Measurements from ENCODE around the gene CD207. TPM values are rescaled to one million over a fixed set of nuclear protein-coding genes. Genes with fewer than 3 reads are reported as not detected.
A peak's percentile ranks its signal among the peaks of the same experiment; 100 is the strongest.

The CD207 gene
- total and polyA plus RNA-seq, 7 donors, result 0.04 to 0.59 (median 0.16) TPM; not detected in 1

DNA sequence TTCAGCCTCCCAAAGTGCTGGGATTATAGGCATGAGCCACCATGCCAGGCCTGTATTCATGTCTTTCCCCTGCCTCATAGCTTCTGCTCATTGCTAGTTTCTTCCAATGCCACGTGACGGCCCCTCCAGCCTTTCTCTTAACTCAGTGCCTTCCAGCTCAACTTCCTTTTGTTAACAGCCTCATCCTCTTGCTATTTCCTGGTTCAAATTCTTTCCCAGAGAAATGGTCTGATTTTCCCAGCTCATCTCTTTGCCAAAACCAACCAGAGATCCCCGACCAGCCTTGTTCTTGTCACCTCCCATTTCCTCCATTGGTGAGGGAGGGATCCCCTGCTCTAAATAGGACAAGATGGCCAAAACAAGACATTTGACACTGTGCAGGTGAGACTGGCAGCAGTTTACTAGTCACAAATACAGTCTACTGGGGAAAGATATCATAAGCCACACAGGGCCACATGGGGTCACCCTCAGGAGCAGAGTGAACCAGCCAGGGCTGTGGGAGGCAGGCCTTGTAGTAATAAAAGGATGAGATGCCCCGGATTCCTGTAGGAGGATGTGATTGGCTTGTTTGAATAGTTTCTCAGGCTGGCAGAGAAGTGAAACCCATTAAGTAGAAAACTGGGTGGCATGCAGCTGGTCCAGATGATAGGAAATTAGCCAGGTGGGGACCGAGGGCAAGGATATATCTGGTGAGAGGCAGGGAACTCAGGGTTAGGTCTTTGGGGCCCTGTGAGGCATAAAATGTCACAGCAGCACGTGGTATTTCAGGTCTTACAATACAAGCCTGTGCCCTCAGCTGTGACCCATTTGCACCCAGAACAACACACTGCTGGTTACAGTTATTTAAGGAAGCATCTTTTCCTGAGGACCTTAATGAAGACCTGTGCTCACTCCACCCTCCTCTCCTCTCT, 6.4 kb downstream of the CD207 start:
- H3K9me3 ChIP-seq, result no peaks in the 10 kb centered on the region
- ATAC-seq, result no peak
- intact Hi-C loops (cut with DNase I), result no loop called here
- no peak overlapping the region for H3K4me3 ChIP-seq
- TF ChIP-seq, protein P1, sequence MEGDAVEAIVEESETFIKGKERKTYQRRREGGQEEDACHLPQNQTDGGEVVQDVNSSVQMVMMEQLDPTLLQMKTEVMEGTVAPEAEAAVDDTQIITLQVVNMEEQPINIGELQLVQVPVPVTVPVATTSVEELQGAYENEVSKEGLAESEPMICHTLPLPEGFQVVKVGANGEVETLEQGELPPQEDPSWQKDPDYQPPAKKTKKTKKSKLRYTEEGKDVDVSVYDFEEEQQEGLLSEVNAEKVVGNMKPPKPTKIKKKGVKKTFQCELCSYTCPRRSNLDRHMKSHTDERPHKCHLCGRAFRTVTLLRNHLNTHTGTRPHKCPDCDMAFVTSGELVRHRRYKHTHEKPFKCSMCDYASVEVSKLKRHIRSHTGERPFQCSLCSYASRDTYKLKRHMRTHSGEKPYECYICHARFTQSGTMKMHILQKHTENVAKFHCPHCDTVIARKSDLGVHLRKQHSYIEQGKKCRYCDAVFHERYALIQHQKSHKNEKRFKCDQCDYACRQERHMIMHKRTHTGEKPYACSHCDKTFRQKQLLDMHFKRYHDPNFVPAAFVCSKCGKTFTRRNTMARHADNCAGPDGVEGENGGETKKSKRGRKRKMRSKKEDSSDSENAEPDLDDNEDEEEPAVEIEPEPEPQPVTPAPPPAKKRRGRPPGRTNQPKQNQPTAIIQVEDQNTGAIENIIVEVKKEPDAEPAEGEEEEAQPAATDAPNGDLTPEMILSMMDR (IDR thresholded peaks at IDR 0.05), result no peak
- 56 to 67% (median 60%) methylated on average over 6 of the region's 6 CpGs for WGBS, 3 donors
- DNase-seq, result no peak
- no peaks in the 10 kb centered on the region for H3K36me3 ChIP-seq (ENCODE audit: insufficient read depth in 1 of 2, low read depth in 1 of 2)
- H3K27ac ChIP-seq, result peak overlapping the region; percentile 23
- no peaks in the 10 kb centered on the region for H3K4me1 ChIP-seq
- peaks cover 0 to 2% (median 0%) of the 10 kb centered on the region in 3 donors for H3K27me3 ChIP-seq (ENCODE audit: insufficient read depth in 3 of 3, low read length in 2 of 3)

DNA sequence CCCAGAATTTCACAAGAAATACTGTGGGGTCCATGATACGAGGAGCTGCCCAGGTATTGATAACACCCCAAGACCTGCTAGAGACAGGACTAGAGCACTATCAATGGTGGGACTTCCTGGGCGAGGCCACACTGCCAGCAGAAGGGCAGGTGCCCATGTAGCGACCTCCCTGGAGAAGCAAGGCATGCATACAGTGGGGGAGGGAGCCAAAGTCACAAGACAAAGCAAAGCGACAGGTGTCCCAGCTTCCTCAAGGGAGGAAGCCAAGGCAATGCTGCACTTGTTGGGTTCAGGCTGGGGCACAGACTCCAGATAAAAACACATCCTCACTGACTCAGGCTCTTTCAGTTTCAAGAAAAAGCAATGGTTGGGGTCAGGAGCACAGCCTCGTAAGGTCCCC, 7.5 kb downstream of the CD207 start:
- no peaks in the 10 kb centered on the region for H3K27me3 ChIP-seq (ENCODE audit: insufficient read depth in 3 of 3, low read length in 2 of 3)
- TF ChIP-seq, protein P1 (IDR thresholded peaks at IDR 0.05), result no peak
- no peak overlapping the region for H3K27ac ChIP-seq
- WGBS, 3 donors, result 49 to 63% (median 54%) methylated on average over 5 of the region's 5 CpGs
- no peak overlapping the region for H3K4me3 ChIP-seq
- DNase-seq, result no peak
- H3K36me3 ChIP-seq (ENCODE audit: insufficient read depth in 1 of 2, low read depth in 1 of 2), result no peaks in the 10 kb centered on the region
- ATAC-seq, result no peak
- H3K9me3 ChIP-seq, result no peaks in the 10 kb centered on the region
- no peaks in the 10 kb centered on the region for H3K4me1 ChIP-seq
- intact Hi-C loops (cut with DNase I), result no loop called here

DNA sequence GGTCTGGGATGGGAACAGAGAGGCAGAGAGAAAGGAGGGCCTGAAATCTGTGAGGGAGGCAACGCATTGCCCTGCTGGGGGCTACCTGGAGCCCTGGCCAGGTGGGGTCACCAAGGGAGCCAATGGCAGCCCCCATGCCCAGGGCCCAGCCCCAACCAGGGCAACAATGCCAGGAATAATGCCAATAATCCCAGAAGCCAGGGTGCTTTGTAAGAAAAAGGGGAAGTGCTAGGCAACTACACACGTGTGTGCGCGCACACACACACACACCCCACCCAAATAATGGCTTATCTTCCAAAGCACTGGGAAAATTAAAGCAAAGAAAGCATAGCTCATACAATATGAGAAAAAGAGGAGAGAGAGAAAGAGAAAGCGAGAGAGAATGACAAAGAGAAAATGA, 8.2 kb downstream of the CD207 start:
- intact Hi-C loops (cut with DNase I), result no loop called here
- WGBS, 3 donors, result 82 to 87% (median 86%) methylated on average over 5 of the region's 5 CpGs
- Histone ChIP-seq H3K36me3 (ENCODE audit: insufficient read depth in 1 of 2, low read depth in 1 of 2) (no peaks in the 10 kb centered on the region), H3K4me1 (no peaks in the 10 kb centered on the region), H3K4me3 (no peak overlapping the region), H3K27me3 (ENCODE audit: insufficient read depth in 3 of 3, low read length in 2 of 3) (no peaks in the 10 kb centered on the region), H3K27ac (no peak overlapping the region), H3K9me3 (no peaks in the 10 kb centered on the region)
- TF ChIP-seq, protein P1 (IDR thresholded peaks at IDR 0.05), result no peak
- DNase-seq (no peak), ATAC-seq (no peak)

DNA sequence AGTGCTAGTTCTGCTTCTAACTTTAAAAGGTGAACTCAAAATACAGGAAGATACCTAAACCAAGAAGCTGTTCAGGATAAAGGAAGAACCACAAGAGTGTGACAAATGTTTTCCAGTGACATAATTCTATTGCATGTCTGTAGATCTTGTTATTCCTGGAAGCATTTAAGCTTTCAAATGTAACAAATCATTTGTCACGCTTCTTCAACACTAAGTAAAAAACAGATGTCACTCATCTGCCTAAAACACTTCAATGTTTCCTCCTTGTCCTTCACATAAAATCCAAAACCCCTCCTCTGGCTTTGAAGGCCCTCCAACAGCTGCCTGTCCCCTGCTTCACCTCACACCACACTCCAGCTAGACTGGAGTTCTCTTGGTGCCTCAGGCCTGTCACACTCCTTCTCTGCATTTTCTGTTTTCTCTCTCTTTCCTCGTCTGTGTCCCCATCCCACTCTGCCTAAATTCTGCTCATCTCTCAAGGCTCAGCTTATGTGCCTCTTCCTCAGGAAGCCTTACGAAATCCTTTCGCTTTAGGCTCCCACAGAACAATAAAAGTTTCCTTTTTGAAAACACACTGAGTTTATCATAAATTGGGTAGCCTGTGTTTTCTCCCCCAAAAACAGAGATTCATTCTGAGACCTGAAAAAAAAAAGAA, 8.8 kb downstream of the CD207 start:
- no peak for ATAC-seq
- Histone ChIP-seq H3K4me1 (no peaks in the 10 kb centered on the region), H3K27me3 (ENCODE audit: insufficient read depth in 3 of 3, low read length in 2 of 3) (no peaks in the 10 kb centered on the region), H3K4me3 (no peak overlapping the region), H3K27ac (no peak overlapping the region), H3K36me3 (ENCODE audit: insufficient read depth in 1 of 2, low read depth in 1 of 2) (no peaks in the 10 kb centered on the region), H3K9me3 (no peaks in the 10 kb centered on the region)
- TF ChIP-seq, protein P1 (IDR thresholded peaks at IDR 0.05), result no peak
- 68 to 78% (median 72%) methylated on average over 4 of the region's 4 CpGs for WGBS, 3 donors
- no peak for DNase-seq
- intact Hi-C loops (cut with DNase I), result no loop called here
